HCT116 (cell line): ENCODE data around the gene TBX15. TPM values are rescaled to one million over a fixed set of nuclear protein-coding genes. Genes with fewer than 3 reads are reported as not detected.

ENCODE experiments used
- ATAC-seq: fragments of 200-7000 bp; cut with Tn5 transposase; 2 replicates; pipeline ENCODE4 v1.9.1; 2020; ENCODE audit warnings: mild to moderate bottlenecking, moderate library complexity
- BruUV-seq: library from RNA; stranded (reverse); fragments of 400-500 nt; replicated peaks from 2 replicates; lab custom pipeline; 2021; lab: Mats Ljungman, UMichigan
- CTCF ChIA-PET: fragments of 300-600 bp; sonication (Branson Sonifier 250); formaldehyde crosslinking; loops from one replicate; lab custom pipeline; 2021; ENCODE audit warnings: antibody characterized with exemption; lab: Charles Lee
- POLR2A ChIA-PET: fragments of 300-600, 350-600 bp; sonication (Branson Sonifier 250); formaldehyde crosslinking; loops from one replicate; lab custom pipeline; 2021; ENCODE audit warnings: antibody characterized with exemption; lab: Charles Lee
- RAD21 ChIA-PET, 2 experiments: fragments of 300-600 bp; sonication (Branson Sonifier 250); formaldehyde crosslinking; loops; one replicate each; lab custom pipeline; 2023; ENCODE audit warnings: low total read pairs in 2 of 2; ENCODE audit not compliant: uncharacterized antibody in 2 of 2, unreplicated experiment in 2 of 2, low non-redundant PET in 1 of 2; lab: Charles Lee
- DNase-seq: peaks from one replicate; pipeline ENCODE4 v3.0.0-alpha.2; 2010; ENCODE audit warnings: low read depth, low spot score
- H2AFZ ChIP-seq: fragments of 200-600 bp; shearing (Covaris generic), sonication (generic); 2 replicates; pipeline ENCODE4 v1.6.1; 2017; ENCODE audit warnings: low read depth, mixed run types, mixed read lengths, antibody characterized with exemption, low read length; ENCODE audit not compliant: poor library complexity, severe bottlenecking
- H3K27ac ChIP-seq: 2 replicates; pipeline ENCODE4 v1.5.1; 2012; ENCODE audit warnings: low read depth, low read length
- H3K27me3 ChIP-seq: fragments of 200-600 bp; sonication (generic); 2 replicates; pipeline ENCODE4 v1.6.1; 2016; ENCODE audit warnings: mixed run types, low read length, mixed read lengths; ENCODE audit not compliant: insufficient read depth
- H3K36me3 ChIP-seq, 2 experiments: fragments of 200-500 bp in 1 of 2; fragments of 200-600 bp in 1 of 2; sonication (Bioruptor generic) in 1 of 2; sonication (generic) in 1 of 2; 2 replicates each; pipeline versions ENCODE4 v1.5.1 to v1.6.1; 2014 to 2016; ENCODE audit warnings: low read length in 2 of 2, inconsistent platforms in 1 of 2, mixed read lengths in 1 of 2, mixed run types in 1 of 2; ENCODE audit not compliant: insufficient read depth in 2 of 2, control insufficient read depth in 1 of 2
- H3K4me1 ChIP-seq, 2 experiments: fragments of 200-600 bp in 1 of 2; sonication (generic) in 1 of 2; 2 replicates each; pipeline versions ENCODE4 v1.5.1 to v1.6.1; 2012 to 2017; ENCODE audit warnings: low read length in 2 of 2, inconsistent platforms in 1 of 2, mild to moderate bottlenecking in 1 of 2, mixed read lengths in 1 of 2, mixed run types in 1 of 2, moderate library complexity in 1 of 2; ENCODE audit not compliant: insufficient read depth in 2 of 2, control insufficient read depth in 1 of 2
- H3K4me2 ChIP-seq: fragments of 200-600 bp; sonication (generic); 2 replicates; pipeline ENCODE4 v1.6.1; 2017; ENCODE audit warnings: mixed run types, low read length, mixed read lengths
- H3K4me3 ChIP-seq, 2 experiments: fragments of 200-600 bp in 1 of 2; sonication (generic) in 1 of 2; replicated peaks in 1 of 2; 2 replicates each; pipeline ENCODE4 v1.5.1; 2011 to 2016; ENCODE audit warnings: low read length in 2 of 2, control low read depth in 1 of 2, low read depth in 1 of 2, mild to moderate bottlenecking in 1 of 2, mixed read lengths in 1 of 2, mixed run types in 1 of 2
- H3K79me2 ChIP-seq: fragments of 200-600 bp; sonication (generic); 2 replicates; pipeline ENCODE4 v1.6.1; 2017; ENCODE audit warnings: mild to moderate bottlenecking, mixed run types, low read length, moderate library complexity, mixed read lengths; ENCODE audit not compliant: insufficient read depth
- H3K9ac ChIP-seq: fragments of 200-600 bp; sonication (generic); 2 replicates; pipeline ENCODE4 v1.6.1; 2016; ENCODE audit warnings: low read length, mixed read lengths
- H3K9me2 ChIP-seq: fragments of 200-600 bp; sonication (generic), shearing (Covaris generic); 2 replicates; pipeline ENCODE4 v1.6.1; 2017; ENCODE audit warnings: mixed run types, mild to moderate bottlenecking, moderate library complexity; ENCODE audit not compliant: insufficient read depth
- H3K9me3 ChIP-seq, 2 experiments: fragments of 200-500 bp in 1 of 2; fragments of 200-600 bp in 1 of 2; sonication (Bioruptor generic) in 1 of 2; sonication (generic) in 1 of 2; 2 replicates each; pipeline ENCODE4 v1.6.1; 2014 to 2017; ENCODE audit warnings: low read length in 2 of 2, mixed read lengths in 2 of 2, inconsistent platforms in 1 of 2, low read depth in 1 of 2, mild to moderate bottlenecking in 1 of 2, mixed run types in 1 of 2, moderate library complexity in 1 of 2; ENCODE audit not compliant: control insufficient read depth in 1 of 2, insufficient read depth in 1 of 2
- H4K20me1 ChIP-seq: fragments of 200-600 bp; sonication (generic), shearing (Covaris generic); 2 replicates; pipeline ENCODE4 v1.6.1; 2017; ENCODE audit warnings: mixed run types, mild to moderate bottlenecking, moderate library complexity; ENCODE audit not compliant: insufficient read depth
- CBX3 ChIP-seq: IDR thresholded peaks from 2 replicates; pipeline ENCODE4 v1.6.1; 2012; ENCODE audit warnings: low read depth
- CEBPB ChIP-seq: IDR thresholded peaks from 2 replicates; pipeline ENCODE4 v1.6.1; 2012; ENCODE audit warnings: low read depth
- CTCF ChIP-seq, 3 experiments: fragments of 200-600 bp in 1 of 3; sonication (generic) in 1 of 3; IDR thresholded peaks in 2 of 3; conservative IDR thresholded peaks in 1 of 3; 2 replicates each; pipeline ENCODE4 v1.5.1; 2012 to 2017; ENCODE audit warnings: low read depth in 2 of 3, low read length in 2 of 3, antibody characterized with exemption in 1 of 3, borderline replicate concordance in 1 of 3, control low read depth in 1 of 3, mild to moderate bottlenecking in 1 of 3, mixed read lengths in 1 of 3, mixed run types in 1 of 3, moderate library complexity in 1 of 3; ENCODE audit not compliant: insufficient read depth in 1 of 3
- EGR1 ChIP-seq: IDR thresholded peaks from 2 replicates; pipeline ENCODE4 v1.6.1; 2012; ENCODE audit warnings: low read depth
- ELF1 ChIP-seq: IDR thresholded peaks from 2 replicates; pipeline ENCODE4 v1.6.1; 2012; ENCODE audit warnings: low read depth, borderline replicate concordance
- FOSL1 ChIP-seq: IDR thresholded peaks from 2 replicates; pipeline ENCODE4 v1.6.1; 2012; ENCODE audit warnings: low read depth
- JUND ChIP-seq: IDR thresholded peaks from 2 replicates; pipeline ENCODE4 v1.6.1; 2012
- SP1 ChIP-seq: IDR thresholded peaks from 2 replicates; pipeline ENCODE4 v1.6.1; 2012; ENCODE audit warnings: low read depth
- TCF7L2 ChIP-seq: IDR thresholded peaks from 2 replicates; pipeline ENCODE4 v1.7.0; 2011; ENCODE audit warnings: borderline replicate concordance, inconsistent platforms; ENCODE audit not compliant: insufficient read depth, insufficient read length; ENCODE audit errors: extremely low read depth
- YY1 ChIP-seq: IDR thresholded peaks from 2 replicates; pipeline ENCODE4 v1.6.1; 2011; ENCODE audit warnings: low read length, low read depth, moderate library complexity, mild to moderate bottlenecking; ENCODE audit not compliant: insufficient replicate concordance; ENCODE audit errors: extremely low read depth
- ZBTB33 ChIP-seq: IDR thresholded peaks from 2 replicates; pipeline ENCODE4 v1.6.1; 2011; ENCODE audit warnings: mild to moderate bottlenecking, low read length, moderate library complexity; ENCODE audit not compliant: insufficient replicate concordance; ENCODE audit errors: extremely low read depth
- ZFX ChIP-seq: fragments of 450-650 bp; IDR thresholded peaks from 2 replicates; pipeline ENCODE4 v1.6.1; 2017
- ZNF274 ChIP-seq: fragments of 200-500 bp; sonication (Bioruptor generic); IDR thresholded peaks from 2 replicates; pipeline ENCODE4 v1.6.1; 2014; ENCODE audit warnings: mild to moderate bottlenecking, low read depth, low read length, inconsistent platforms
- intact Hi-C: fragments of 100-400 bp; cut with micrococcal nuclease; formaldehyde crosslinking; loops from 2 replicates; pipeline ENCODE4 v1.10.0; 2022
- total RNA-seq: library from RNA; stranded (reverse); gene quantifications from one replicate; pipeline ENCODE4 v1.2.1, GENCODE V29; 2021; ENCODE audit not compliant: unreplicated experiment
- TF ChIP-seq, protein P1 (sequence below): IDR thresholded peaks from 2 replicates; pipeline ENCODE4 v1.6.1; 2012

TBX15 gene
- total RNA-seq, 1 experiment from 2014 or later = not detected

GRCh38 chr1:119007670-119008482, 19.7 kb upstream of the TBX15 start:
- ChIA-PET RAD21 (no interaction called here), POLR2A (interaction anchor here (0.7 to 1.2 kb wide), 2 partner anchors 8 to 133 kb away, joined by 3 read pairs; partner anchors contain the start of gene WARS2), CTCF (interaction anchor here (1.0 to 2.1 kb wide), 8 partner anchors 49 to 931 kb away, joined by 3 to 9 read pairs (median 6); no protein-coding TSS in a partner anchor)
- Histone ChIP-seq H3K4me3 (no peak overlapping the region), H3K79me2 (no peaks in the 10 kb centered on the region), H4K20me1 (no peaks in the 10 kb centered on the region), H3K9me3 (no peaks in the 10 kb centered on the region), H2AFZ (no peak overlapping the region), H3K36me3 (no peaks in the 10 kb centered on the region), H3K4me2 (no peak overlapping the region), H3K4me1 (no peaks in the 10 kb centered on the region), H3K27me3 (no peaks in the 10 kb centered on the region), H3K9ac (no peak overlapping the region), H3K27ac (no peak overlapping the region), H3K9me2 (no peaks in the 10 kb centered on the region)
- no TSS peak for BruUV-seq
- intact Hi-C loops = loop anchor here (1.0 to 5.0 kb wide), 2 partner anchors 857 to 931 kb away; no protein-coding TSS in a partner anchor
- DNase-seq = no peak
- TF ChIP-seq CBX3 (no peak), ZNF274 (no peak), TCF7L2 (no peak), ELF1 (no peak), EGR1 (no peak), SP1 (no peak), FOSL1 (no peak)
- ATAC-seq = 0 out of 2 replicates have a peak, but pooled peaks have one; percentile 11

GRCh38 chr1:119007339-119007669, 19.2 kb upstream of the TBX15 start:
- ChIA-PET RAD21 (no interaction called here), POLR2A (no interaction called here), CTCF (no interaction called here)
- Histone ChIP-seq H3K27ac (no peak overlapping the region), H3K9ac (no peak overlapping the region), H3K27me3 (no peaks in the 10 kb centered on the region), H4K20me1 (no peaks in the 10 kb centered on the region), H3K4me2 (no peak overlapping the region), H3K4me3 (no peak overlapping the region), H2AFZ (no peak overlapping the region), H3K9me3 (no peaks in the 10 kb centered on the region), H3K9me2 (no peaks in the 10 kb centered on the region), H3K4me1 (peaks cover 0 to 1% of the 10 kb centered on the region in 2 experiments; a peak in 2 of 4 replicates), H3K36me3 (no peaks in the 10 kb centered on the region), H3K79me2 (no peaks in the 10 kb centered on the region)
- ATAC-seq (no peak), DNase-seq (no peak)
- intact Hi-C loops = loop anchor here (5.0 kb wide), 1 partner anchor 930 kb away; no protein-coding TSS in a partner anchor
- BruUV-seq = no TSS peak
- TF ChIP-seq YY1 = no peak
- TF ChIP-seq ZNF274 = no peak
- TF ChIP-seq ZBTB33 = no peak
- TF ChIP-seq TCF7L2 = no peak
- TF ChIP-seq SP1 = no peak
- TF ChIP-seq EGR1 = no peak
- no peak for TF ChIP-seq CTCF (IDR thresholded peaks at IDR 0.05 in 2 of 3, conservative IDR thresholded peaks at IDR 0.05 in 1 of 3; ENCODE audit: borderline replicate concordance in 1 of 3, insufficient read depth in 1 of 3, low read depth in 2 of 3, low read length in 2 of 3)
- TF ChIP-seq, protein P1, sequence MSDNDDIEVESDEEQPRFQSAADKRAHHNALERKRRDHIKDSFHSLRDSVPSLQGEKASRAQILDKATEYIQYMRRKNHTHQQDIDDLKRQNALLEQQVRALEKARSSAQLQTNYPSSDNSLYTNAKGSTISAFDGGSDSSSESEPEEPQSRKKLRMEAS = no peak
- no peak for TF ChIP-seq ZFX
- TF ChIP-seq JUND = no peak
- no peak for TF ChIP-seq CEBPB
- no peak for TF ChIP-seq FOSL1
